Endothelial cell (in vitro differentiated cells): Measurements from ENCODE around the gene SCFD2. TPM values are rescaled to one million over a fixed set of nuclear protein-coding genes. Genes with fewer than 3 reads are reported as not detected.

ENCODE experiments used
- DNase-seq: peaks from one replicate; pipeline ENCODE4 v3.0.0; 2021; ENCODE audit warnings: low spot score
- H3K27ac Mint-ChIP-seq: one replicate; pipeline ENCODE4 v1.8.0; 2021; ENCODE audit warnings: mixed read lengths, inconsistent platforms; ENCODE audit not compliant: unreplicated experiment
- H3K27me3 Mint-ChIP-seq: one replicate; pipeline ENCODE4 v1.8.0; 2021; ENCODE audit warnings: mild to moderate bottlenecking, moderate library complexity, mixed read lengths, inconsistent platforms; ENCODE audit not compliant: unreplicated experiment
- H3K36me3 Mint-ChIP-seq: one replicate; pipeline ENCODE4 v1.8.0; 2021; ENCODE audit warnings: mild to moderate bottlenecking, low read depth, mixed read lengths, inconsistent platforms; ENCODE audit not compliant: unreplicated experiment
- H3K4me1 Mint-ChIP-seq: one replicate; pipeline ENCODE4 v1.8.0; 2021; ENCODE audit warnings: mild to moderate bottlenecking, mixed read lengths, inconsistent platforms; ENCODE audit not compliant: unreplicated experiment
- H3K4me3 Mint-ChIP-seq: one replicate; pipeline ENCODE4 v1.8.0; 2021; ENCODE audit warnings: mild to moderate bottlenecking, mixed read lengths, inconsistent platforms; ENCODE audit not compliant: unreplicated experiment
- H3K9me3 Mint-ChIP-seq: one replicate; pipeline ENCODE4 v1.8.0; 2021; ENCODE audit warnings: mixed read lengths, inconsistent platforms; ENCODE audit not compliant: unreplicated experiment
- total RNA-seq: library from RNA; stranded (reverse); fragmentation: NEBNext Ultra II Directional; extraction: Animal tissue kit (Norgen Biotek cat#: 25700); gene quantifications from one replicate; pipeline ENCODE4 v1.2.1, GENCODE V29; 2021; ENCODE audit not compliant: unreplicated experiment
- TF ChIP-seq, protein P1 (sequence below): fragments of 200-600 bp; sonication (generic); IDR thresholded peaks from one replicate; pipeline ENCODE4 v1.5.0; 2021; ENCODE audit warnings: antibody characterized with exemption; ENCODE audit not compliant: unreplicated experiment

The SCFD2 gene
- total RNA-seq, 1 donor from 2014 or later, result 13.6 TPM

DNA sequence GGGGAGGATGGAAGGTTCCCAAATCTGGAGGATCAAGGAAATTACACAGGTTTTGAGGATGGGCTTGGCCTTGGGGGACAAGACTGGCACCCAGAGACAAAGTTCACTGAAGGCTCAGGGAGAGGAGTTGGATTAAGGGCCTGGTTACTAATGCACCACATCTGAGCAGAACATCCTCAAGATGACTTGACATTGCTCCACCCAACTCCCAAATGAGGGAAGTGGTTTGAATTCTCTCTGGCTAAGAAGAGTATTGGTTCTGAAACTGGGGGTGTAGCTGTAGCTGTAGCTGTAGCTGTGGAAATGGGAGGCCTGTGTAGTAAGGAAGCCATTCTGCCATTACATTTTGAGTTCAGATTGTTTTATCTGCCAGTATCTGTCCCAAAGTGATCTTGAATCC is 374.4 kb downstream of the SCFD2 start:
- TF ChIP-seq, protein P1, sequence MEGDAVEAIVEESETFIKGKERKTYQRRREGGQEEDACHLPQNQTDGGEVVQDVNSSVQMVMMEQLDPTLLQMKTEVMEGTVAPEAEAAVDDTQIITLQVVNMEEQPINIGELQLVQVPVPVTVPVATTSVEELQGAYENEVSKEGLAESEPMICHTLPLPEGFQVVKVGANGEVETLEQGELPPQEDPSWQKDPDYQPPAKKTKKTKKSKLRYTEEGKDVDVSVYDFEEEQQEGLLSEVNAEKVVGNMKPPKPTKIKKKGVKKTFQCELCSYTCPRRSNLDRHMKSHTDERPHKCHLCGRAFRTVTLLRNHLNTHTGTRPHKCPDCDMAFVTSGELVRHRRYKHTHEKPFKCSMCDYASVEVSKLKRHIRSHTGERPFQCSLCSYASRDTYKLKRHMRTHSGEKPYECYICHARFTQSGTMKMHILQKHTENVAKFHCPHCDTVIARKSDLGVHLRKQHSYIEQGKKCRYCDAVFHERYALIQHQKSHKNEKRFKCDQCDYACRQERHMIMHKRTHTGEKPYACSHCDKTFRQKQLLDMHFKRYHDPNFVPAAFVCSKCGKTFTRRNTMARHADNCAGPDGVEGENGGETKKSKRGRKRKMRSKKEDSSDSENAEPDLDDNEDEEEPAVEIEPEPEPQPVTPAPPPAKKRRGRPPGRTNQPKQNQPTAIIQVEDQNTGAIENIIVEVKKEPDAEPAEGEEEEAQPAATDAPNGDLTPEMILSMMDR, result no peak
- Mint-ChIP-seq H3K9me3 (no peaks in the 10 kb centered on the region), H3K4me3 (no peak overlapping the region), H3K27ac (no peak overlapping the region), H3K4me1 (no peaks in the 10 kb centered on the region), H3K36me3 (peaks cover 12% of the 10 kb centered on the region), H3K27me3 (peaks cover 4% of the 10 kb centered on the region)
- no peak for DNase-seq

DNA sequence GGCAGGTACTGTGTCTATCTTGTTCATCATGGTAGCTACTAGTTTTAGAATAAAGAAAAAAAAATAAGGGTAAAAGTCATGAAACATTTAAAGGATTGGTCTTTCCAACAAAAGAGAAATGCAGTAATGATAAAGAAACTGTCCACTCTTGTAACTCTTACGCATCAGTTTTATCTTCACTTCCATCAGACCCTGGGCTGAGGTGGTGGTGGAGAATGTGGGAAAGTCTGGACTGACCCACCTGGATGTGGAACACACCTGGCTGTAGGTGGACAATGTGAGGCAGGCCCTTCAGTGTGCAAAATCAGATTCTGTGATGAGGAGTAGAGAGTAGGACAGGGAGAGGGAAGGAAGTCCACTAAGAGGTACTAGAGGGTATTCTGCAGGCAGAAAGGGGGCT is 375.2 kb downstream of the SCFD2 start:
- Mint-ChIP-seq H3K9me3 (no peaks in the 10 kb centered on the region), H3K36me3 (peaks cover 12% of the 10 kb centered on the region), H3K4me1 (no peaks in the 10 kb centered on the region), H3K27ac (no peak overlapping the region), H3K27me3 (no peaks in the 10 kb centered on the region), H3K4me3 (no peak overlapping the region)
- no peak for DNase-seq
- TF ChIP-seq, protein P1, result no peak

DNA sequence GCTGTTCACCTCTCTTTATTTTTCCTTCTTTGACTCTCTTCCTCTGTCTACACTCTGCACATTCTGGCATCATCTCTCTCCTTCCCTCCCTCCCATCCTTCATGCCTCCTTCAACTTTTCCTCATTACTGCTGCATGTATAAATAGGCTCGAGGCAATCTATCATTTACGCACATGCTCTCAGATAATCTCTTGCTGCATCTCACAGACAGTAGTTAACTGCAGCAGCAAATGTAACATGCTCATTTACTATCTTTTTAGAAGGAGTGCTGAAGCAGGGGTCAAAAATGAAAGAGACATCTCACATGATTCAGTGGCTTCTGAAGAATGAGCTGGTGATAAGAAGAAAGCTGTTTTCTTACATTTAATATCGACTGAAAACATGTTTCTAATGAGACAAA is 376.0 kb downstream of the SCFD2 start:
- Mint-ChIP-seq H3K9me3 (no peaks in the 10 kb centered on the region), H3K4me3 (no peak overlapping the region), H3K36me3 (peaks cover 12% of the 10 kb centered on the region), H3K27me3 (no peaks in the 10 kb centered on the region), H3K27ac (no peak overlapping the region), H3K4me1 (no peaks in the 10 kb centered on the region)
- TF ChIP-seq, protein P1, result no peak
- no peak for DNase-seq

DNA sequence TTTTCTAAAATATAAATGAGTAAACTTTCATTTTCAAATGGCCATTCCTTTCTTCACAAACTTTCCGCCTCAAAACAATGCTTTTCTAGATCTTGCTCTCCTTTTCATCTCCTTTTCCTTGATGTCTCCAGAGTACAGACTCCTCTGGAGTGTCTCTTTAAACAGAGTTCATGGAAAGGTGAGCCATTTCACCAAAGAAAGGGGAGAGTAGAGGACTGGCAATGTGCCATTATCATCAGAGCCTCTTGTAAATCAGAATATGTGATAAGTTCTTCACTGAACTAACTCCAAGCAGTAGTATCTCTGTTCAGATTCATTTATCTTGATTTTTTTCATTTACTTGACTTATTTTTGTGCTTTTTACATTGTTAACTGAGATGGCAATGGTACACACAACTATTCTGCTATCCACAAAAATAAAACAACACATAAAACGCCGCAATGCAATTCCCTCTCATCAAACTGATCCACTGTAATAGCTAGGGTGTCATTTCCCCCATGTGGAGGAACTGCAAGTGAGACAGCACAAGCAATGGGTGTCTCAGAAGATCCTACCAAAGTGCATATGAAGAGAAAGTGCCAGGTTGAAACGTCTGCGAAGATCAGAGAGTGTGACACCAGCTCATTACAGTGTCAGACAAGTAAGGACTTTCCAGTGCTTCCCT is 378.3 kb downstream of the SCFD2 start:
- no peak overlapping the region for H3K27ac Mint-ChIP-seq
- H3K36me3 Mint-ChIP-seq, result peaks cover 12% of the 10 kb centered on the region
- H3K4me3 Mint-ChIP-seq, result no peak overlapping the region
- no peaks in the 10 kb centered on the region for H3K4me1 Mint-ChIP-seq
- H3K27me3 Mint-ChIP-seq, result no peaks in the 10 kb centered on the region
- DNase-seq, result no peak
- TF ChIP-seq, protein P1, result no peak
- H3K9me3 Mint-ChIP-seq, result no peaks in the 10 kb centered on the region

DNA sequence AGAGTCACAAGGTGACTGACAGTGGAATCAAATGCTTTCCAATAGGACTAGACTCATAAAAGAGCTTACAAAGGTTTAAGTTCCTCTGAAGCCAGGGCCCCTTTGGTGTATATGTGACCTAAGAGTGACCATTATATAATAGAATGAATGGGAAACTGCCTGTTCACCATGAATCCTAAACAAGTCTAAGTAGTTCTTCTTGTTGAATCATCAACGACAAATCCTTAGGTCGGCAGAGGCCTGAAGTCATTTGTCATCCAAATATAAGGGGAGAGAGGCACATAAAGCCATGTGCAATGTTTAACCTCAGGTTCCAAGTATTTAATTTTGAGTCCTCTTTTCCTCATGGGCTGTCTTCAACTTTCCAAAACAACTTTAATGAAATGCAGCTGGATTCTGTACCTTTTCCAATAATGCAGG is 381.4 kb downstream of the SCFD2 start:
- Mint-ChIP-seq H3K4me3 (no peak overlapping the region), H3K4me1 (peaks cover 9% of the 10 kb centered on the region), H3K9me3 (no peaks in the 10 kb centered on the region), H3K27me3 (no peaks in the 10 kb centered on the region), H3K27ac (no peak overlapping the region), H3K36me3 (no peaks in the 10 kb centered on the region)
- no peak for DNase-seq
- TF ChIP-seq, protein P1, result no peak
